ENCODE measurements around the gene CRACDL.

The CRACDL gene

GRCh38 chr2:98924910-98925309 is 11.1 kb downstream of the CRACDL start:
- no peak for DNase-seq

GRCh38 chr2:98924038-98924830 is 11.8 kb downstream of the CRACDL start:
- no peak for DNase-seq

- no peak for DNase-seq
Measured at GRCh38 chr2:98923244-98923940, 12.6 kb downstream of the CRACDL start.

- DNase-seq, result no peak
Measured at GRCh38 chr2:98921062-98921461, 15.0 kb downstream of the CRACDL start.

GRCh38 chr2:98917031-98917471 is 19.0 kb downstream of the CRACDL start:
- no peak for DNase-seq

- no peak for DNase-seq
Measured at GRCh38 chr2:98915751-98916358, 20.2 kb downstream of the CRACDL start.

GRCh38 chr2:98914713-98915580 is 21.1 kb downstream of the CRACDL start:
- DNase-seq, result no peak

GRCh38 chr2:98913916-98914712 is 21.9 kb downstream of the CRACDL start:
- no peak for DNase-seq

GRCh38 chr2:98912957-98913915 is 22.8 kb downstream of the CRACDL start:
- DNase-seq, result no peak

GRCh38 chr2:98912221-98912851 is 23.7 kb downstream of the CRACDL start:
- no peak for DNase-seq

GRCh38 chr2:98911376-98912154 is 24.5 kb downstream of the CRACDL start:
- no peak for DNase-seq

GRCh38 chr2:98911126-98911375 is 25.0 kb downstream of the CRACDL start:
- no peak for DNase-seq

- DNase-seq, result no peak
Measured at GRCh38 chr2:98910349-98911125, 25.5 kb downstream of the CRACDL start.

- DNase-seq, result peak; percentile 17
Measured at GRCh38 chr2:98909317-98910211, 26.5 kb downstream of the CRACDL start.

GRCh38 chr2:98908931-98909316 is 27.1 kb downstream of the CRACDL start:
- DNase-seq, result no peak

GRCh38 chr2:98907966-98908905 is 27.8 kb downstream of the CRACDL start:
- no peak for DNase-seq

GRCh38 chr2:98907385-98907784 is 28.6 kb downstream of the CRACDL start:
- DNase-seq, result no peak
